GM12874 (cell line): ENCODE results near the gene ZCCHC14.

Experiments used
- TF ChIP-seq, protein P1 (sequence below): IDR thresholded peaks from 2 replicates; pipeline ENCODE4 v1.5.1; 2011; ENCODE audit warnings: low read depth, mild to moderate bottlenecking, control low read depth, low read length, moderate library complexity; ENCODE audit not compliant: insufficient read depth

Gene ZCCHC14

DNA sequence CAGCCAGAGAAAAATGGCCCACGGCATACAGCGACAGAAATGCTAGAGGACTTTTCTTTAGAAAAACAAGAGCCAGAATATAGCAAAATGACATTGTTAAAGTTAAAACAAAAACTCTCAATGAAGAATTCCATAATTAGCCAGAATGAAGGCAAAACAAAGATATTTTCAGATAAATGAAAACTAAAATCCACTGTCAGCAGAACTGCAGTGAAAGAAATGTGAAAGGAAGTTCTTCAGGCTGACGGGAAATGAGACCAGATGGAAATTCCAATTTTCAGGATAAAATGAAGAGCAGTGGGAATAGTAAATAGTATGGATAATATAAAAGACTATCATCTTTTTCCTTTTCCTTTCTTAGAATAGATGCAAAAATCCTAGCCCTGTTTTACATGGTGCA, 38.4 kb downstream of the ZCCHC14 start:
- TF ChIP-seq, protein P1, sequence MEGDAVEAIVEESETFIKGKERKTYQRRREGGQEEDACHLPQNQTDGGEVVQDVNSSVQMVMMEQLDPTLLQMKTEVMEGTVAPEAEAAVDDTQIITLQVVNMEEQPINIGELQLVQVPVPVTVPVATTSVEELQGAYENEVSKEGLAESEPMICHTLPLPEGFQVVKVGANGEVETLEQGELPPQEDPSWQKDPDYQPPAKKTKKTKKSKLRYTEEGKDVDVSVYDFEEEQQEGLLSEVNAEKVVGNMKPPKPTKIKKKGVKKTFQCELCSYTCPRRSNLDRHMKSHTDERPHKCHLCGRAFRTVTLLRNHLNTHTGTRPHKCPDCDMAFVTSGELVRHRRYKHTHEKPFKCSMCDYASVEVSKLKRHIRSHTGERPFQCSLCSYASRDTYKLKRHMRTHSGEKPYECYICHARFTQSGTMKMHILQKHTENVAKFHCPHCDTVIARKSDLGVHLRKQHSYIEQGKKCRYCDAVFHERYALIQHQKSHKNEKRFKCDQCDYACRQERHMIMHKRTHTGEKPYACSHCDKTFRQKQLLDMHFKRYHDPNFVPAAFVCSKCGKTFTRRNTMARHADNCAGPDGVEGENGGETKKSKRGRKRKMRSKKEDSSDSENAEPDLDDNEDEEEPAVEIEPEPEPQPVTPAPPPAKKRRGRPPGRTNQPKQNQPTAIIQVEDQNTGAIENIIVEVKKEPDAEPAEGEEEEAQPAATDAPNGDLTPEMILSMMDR: no peak

DNA sequence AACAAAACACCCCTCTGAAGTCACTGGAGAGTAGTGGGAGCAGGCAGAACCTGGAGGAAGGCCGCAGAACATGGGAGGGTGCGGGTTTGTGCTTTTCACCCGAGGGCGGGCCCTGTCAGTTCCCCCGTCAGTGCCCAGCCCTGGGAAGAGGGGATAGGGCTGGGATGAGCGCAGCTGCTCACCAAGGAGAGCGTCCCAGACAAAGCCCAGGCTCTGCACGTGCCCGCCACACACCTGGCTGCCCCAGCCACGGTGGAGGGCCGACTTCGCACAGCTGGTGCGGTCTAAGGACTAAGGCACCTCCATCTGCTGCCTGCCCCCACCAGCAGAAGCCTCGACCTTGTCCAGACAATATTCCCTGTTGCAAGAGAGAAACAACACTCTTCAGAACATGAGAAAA, 39.5 kb downstream of the ZCCHC14 start:
- TF ChIP-seq, protein P1: no peak

DNA sequence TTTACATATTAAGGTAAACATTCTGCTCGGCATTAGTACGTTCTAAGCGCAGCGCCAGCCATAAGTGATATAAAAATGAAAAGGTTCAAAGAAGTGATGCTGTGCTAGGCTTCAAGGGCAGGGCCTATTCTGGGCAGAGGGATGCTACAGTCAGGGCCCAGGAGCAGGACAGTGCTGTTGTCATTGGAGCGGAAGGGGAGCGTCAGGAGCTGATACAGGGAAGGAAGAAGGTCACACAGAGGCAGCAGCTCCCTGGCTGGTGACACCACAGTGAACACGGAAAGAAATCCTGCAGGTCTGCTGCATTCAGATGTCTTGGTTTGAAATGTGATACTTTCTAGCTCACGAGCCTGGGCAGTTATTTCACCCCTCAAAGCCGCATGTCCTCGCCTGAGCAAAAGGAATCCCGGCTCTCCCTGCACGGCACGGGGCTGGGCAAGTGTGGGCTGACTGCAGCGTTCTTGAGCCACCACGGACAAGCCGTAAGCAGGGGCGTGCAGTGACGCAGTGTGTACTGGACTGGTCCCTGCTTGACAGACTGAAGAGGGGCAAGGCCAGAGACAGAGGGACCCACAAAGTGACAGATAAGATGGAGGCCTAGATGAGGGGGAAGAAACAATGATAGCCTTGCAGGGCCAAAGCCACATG, 41.1 kb downstream of the ZCCHC14 start:
- TF ChIP-seq, protein P1: no peak

DNA sequence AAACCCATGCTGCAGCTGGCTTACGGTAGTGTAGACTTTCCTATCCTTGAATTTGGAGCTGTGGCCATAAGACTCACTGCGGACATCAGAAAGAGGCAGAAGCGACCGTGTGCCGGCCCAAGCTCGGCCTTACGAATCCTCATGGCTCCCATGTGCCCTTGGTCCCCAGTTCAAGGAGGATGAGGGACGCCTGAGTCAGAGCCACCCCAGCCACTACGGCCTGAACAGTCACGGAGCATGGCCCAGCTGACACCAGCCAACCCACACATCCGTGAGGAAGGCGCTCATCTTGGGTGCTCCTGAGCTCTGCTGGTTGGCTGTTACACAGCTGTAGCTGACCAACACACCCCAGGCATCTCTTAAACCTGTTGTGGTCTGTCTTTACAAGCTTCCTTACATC, 44.0 kb downstream of the ZCCHC14 start:
- TF ChIP-seq, protein P1: no peak

DNA sequence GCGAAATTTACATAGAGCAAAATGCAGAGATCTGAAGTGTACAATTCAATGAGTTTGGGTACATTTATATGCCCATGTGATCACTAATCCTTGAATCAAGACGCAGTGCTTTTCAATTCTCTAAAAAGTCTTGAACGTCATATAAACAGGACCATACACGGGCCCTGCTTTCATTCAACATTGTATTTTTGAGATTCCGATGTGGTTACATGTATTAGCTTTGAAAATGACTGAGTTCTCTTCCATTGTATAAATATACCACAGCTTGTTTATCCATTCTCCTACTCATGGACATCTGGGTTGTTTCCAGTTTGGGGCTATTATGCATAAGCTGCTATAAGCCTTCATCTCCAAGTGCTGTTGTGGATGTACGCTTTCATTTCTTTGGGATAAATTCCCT, 45.5 kb downstream of the ZCCHC14 start:
- TF ChIP-seq, protein P1: no peak

DNA sequence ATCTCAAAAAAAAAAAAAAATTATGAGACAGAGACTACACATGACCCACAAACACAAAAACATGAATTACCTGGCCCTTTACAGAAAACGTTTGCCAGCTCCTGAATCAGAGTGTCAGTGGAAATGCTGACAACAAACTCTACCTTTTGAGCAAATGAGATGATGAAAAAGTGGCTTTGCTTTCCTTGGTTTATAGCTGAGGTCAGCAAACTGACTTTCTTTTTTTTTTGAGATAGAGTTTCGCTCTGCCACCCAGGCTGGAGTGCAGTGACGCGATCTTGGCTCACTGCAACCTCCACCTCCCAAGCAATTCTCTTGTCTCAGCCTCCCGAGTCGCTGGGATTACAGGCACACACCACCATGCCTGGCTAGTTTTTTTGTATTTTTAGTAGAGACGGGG, 46.3 kb downstream of the ZCCHC14 start:
- TF ChIP-seq, protein P1: no peak

DNA sequence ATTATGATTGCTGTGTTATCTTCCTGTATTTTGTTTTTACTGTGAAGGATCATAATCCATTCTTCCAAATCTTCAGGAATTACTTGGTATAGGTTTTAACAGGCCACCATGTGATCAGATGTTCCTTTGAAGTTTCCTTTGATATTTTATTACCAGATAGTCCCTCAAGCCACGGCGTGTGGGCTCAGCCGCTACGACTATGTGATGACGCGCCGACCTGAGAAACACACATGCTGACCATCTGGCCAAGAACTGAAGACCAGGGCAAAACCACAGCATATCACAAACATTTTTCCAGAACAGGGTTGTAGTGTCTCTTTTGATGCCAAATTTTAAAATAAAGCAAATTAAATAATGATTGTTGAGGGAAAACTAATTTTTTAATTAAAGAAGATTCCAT, 47.3 kb downstream of the ZCCHC14 start:
- TF ChIP-seq, protein P1: no peak
